Mucosa of gallbladder (tissue), 1 donor: ENCODE data around the gene GRAMD2B. TPM values are rescaled to one million over a fixed set of nuclear protein-coding genes. Genes with fewer than 3 reads are reported as not detected.
"Not testable (repeated sequence)": the region's sequence is repeated elsewhere in the genome, so short reads cannot be mapped to it uniquely, and the experiment has no call there.

Experiments used
- DNase-seq: peaks from one replicate; pipeline ENCODE4 v3.0.0-alpha.2; 2020; ENCODE audit warnings: low spot score
- total RNA-seq: library from RNA; stranded (reverse); gene quantifications from one replicate; pipeline ENCODE4 v1.2.1, GENCODE V29; 2021
- donor health status: DM: no; HTN: no; CAD: no.

GRAMD2B gene
- total RNA-seq, 1 donor from 2014 or later, result 18.8 TPM

GRCh38 chr5:126449751-126450271 lies 26.6 kb downstream of the GRAMD2B start:
- DNase-seq, result no peak

- no peak for DNase-seq
These were observed 27.1 kb downstream of the GRAMD2B start for GRCh38 chr5:126450346-126450745.

- DNase-seq, result no peak
These were observed 27.7 kb downstream of the GRAMD2B start for GRCh38 chr5:126450907-126451306.

DNA sequence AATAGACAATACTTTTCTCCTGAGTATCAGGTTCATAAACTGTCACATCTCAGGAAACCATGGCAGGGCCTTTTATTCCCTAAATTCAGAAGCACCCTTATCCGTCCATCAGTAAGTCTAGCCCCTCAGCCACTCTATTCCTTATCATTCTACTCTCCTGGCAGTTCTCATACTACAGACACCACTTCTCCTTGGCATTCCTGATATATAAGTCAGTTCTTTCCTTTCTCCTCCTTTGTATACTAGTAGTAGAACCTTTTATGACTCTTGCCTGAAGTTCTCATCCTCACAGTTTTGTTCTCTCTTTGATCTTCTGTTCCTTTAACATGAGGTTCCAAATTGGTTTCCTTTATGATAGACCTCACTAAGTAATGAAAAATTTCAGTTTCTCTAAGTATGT lies 29.3 kb downstream of the GRAMD2B start:
- no peak for DNase-seq

- no peak for DNase-seq
These were observed 30.9 kb downstream of the GRAMD2B start for GRCh38 chr5:126454081-126454480.

GRCh38 chr5:126454535-126454934 lies 31.3 kb downstream of the GRAMD2B start:
- no peak for DNase-seq

- DNase-seq, result no peak
These were observed 32.1 kb downstream of the GRAMD2B start for GRCh38 chr5:126455264-126455663.

GRCh38 chr5:126455728-126456127 lies 32.5 kb downstream of the GRAMD2B start:
- DNase-seq, result no peak

GRCh38 chr5:126456217-126456820 lies 33.1 kb downstream of the GRAMD2B start:
- no peak for DNase-seq

GRCh38 chr5:126460459-126460858 lies 37.2 kb downstream of the GRAMD2B start:
- no peak for DNase-seq

- DNase-seq, result no peak
These were observed 37.8 kb downstream of the GRAMD2B start for GRCh38 chr5:126460977-126461376.

GRCh38 chr5:126461838-126462237 lies 38.6 kb downstream of the GRAMD2B start:
- no peak for DNase-seq

GRCh38 chr5:126462239-126463014 lies 39.2 kb downstream of the GRAMD2B start:
- DNase-seq, result no peak

DNA sequence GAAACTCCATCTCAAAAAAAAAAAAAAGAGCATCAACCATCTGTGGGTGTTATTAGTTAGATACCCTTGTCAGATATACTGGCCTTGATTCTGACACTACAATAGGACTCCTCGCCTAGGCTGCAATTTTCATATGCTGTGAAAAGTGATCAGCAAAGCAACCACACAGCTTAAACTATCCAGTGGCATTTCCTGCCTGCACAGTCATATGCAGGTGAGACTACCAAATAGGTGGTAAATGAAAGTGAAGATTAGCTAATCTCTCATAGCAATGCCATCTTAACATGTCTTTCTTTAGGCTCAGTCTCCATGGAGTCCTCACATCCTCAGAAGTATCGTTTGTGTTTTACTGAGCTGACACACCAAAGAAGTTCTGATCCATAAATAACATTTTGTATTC lies 40.8 kb downstream of the GRAMD2B start:
- DNase-seq, result no peak

- DNase-seq, result no peak
These were observed 41.8 kb downstream of the GRAMD2B start for GRCh38 chr5:126464959-126465358.

GRCh38 chr5:126468091-126468490 lies 44.9 kb downstream of the GRAMD2B start:
- no peak for DNase-seq

- DNase-seq, result no peak
These were observed 46.5 kb downstream of the GRAMD2B start for GRCh38 chr5:126469536-126470316.

DNA sequence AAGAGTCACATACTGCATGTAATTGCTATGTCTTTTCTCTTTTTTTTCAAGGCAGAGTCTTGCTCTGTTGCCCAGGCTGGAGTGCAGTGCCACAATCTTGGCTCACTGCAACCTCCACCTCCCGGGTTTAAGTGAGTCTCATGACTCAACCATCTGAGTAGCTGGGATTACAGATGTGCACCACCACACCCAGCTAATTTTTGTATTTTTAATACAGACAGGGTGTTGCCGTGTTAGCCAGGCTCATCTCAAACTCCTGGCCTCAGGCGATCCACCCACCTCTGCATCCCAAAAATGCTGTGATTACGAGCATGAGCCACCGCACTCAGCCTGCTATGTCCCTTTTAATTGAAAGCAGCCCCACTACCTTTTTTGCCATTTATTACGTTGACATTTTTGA lies 47.3 kb downstream of the GRAMD2B start:
- not testable (repeated sequence) for DNase-seq

DNA sequence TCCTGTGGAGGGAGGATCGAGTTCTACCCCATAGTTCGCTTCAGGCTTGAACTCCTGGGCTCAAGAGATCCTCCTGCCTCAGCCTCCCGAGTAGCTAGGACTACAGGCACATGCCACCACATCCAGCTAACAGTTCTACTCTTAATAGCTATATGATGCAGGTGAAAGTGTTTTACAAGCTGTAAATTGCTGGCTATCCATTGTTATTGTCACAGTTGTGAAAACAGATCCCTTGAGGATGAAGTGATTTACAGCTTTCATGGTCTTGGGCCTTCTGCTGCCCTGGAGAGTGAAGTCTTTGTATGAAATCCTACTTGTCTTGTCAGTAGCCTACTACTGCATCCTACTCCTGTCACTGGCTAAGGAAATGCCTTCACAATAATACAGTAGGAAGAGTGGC lies 48.0 kb downstream of the GRAMD2B start:
- DNase-seq, result no peak

DNA sequence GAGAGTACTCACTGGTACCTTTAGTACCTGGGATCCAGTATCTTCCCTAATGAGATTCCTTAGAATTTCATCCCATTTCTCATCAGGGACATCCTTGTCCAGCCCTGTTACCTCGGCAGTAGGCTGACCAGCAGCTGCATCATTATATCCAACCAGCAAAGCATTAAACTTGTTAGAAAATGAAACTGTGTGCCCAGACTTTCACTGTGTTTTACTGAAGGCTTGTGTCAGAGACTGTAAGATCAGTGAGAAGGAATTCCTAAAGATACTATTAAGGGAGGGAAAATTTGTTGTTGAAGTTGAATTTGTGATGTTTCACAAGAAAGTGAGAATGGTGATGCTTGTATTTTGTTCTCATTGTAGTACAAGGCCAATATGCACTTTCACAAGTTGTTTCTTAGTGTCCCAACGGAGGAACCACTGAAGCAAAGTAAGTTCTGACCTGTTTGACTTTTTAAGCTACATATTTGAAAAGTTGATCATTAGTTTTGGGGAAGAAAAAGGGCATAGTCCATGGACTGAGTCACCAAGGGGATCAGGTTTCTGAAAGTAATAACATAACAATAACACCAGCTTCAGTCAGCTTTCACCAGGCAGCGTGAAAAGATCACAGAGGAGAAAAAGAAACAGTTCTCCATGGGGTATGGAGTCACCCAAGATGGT lies 48.8 kb downstream of the GRAMD2B start:
- no peak for DNase-seq

GRCh38 chr5:126472538-126472889 lies 49.3 kb downstream of the GRAMD2B start:
- DNase-seq, result no peak
